ENCODE measurements around the gene RABGAP1L. TPM values are rescaled to one million over a fixed set of nuclear protein-coding genes. Genes with fewer than 3 reads are reported as not detected.

RABGAP1L gene
- total RNA-seq, 4 donors from 2014 or later = 31.7 to 49.7 (median 34.3) TPM

- no peak for DNase-seq (ENCODE audit: low spot score)
These were observed 205.8 kb downstream of the RABGAP1L start for GRCh38 chr1:174364996-174365736.

GRCh38 chr1:174366946-174367345 is 207.6 kb downstream of the RABGAP1L start:
- no peak for ATAC-seq (ENCODE audit: low FRiP score)
- no peak for DNase-seq (ENCODE audit: low spot score)
- no peak for TF ChIP-seq CTCF (IDR thresholded peaks at IDR 0.05)

More at GRCh38 chr1:174364996-174365736, 205.8 kb downstream of the RABGAP1L start:
- no peak for ATAC-seq (ENCODE audit: low FRiP score)
- no peak for TF ChIP-seq CTCF (IDR thresholded peaks at IDR 0.05)

- ATAC-seq (ENCODE audit: low FRiP score) (no peak), DNase-seq (ENCODE audit: low spot score) (no peak)
- TF ChIP-seq CTCF (IDR thresholded peaks at IDR 0.05) = no peak
These were observed 208.6 kb downstream of the RABGAP1L start for GRCh38 chr1:174367892-174368291.

GRCh38 chr1:174376030-174376429 is 216.7 kb downstream of the RABGAP1L start:
- no peak for ATAC-seq (ENCODE audit: low FRiP score)

GRCh38 chr1:174391716-174392115 is 232.4 kb downstream of the RABGAP1L start:
- DNase-seq (ENCODE audit: low spot score) (no peak), ATAC-seq (ENCODE audit: low FRiP score) (no peak)
- TF ChIP-seq CTCF (IDR thresholded peaks at IDR 0.05) = no peak

More at GRCh38 chr1:174376030-174376429, 216.7 kb downstream of the RABGAP1L start:
- TF ChIP-seq CTCF (IDR thresholded peaks at IDR 0.05) = no peak
- no peak for DNase-seq (ENCODE audit: low spot score)

- ATAC-seq (ENCODE audit: low FRiP score) = no peak
- TF ChIP-seq CTCF (IDR thresholded peaks at IDR 0.05) = no peak
- DNase-seq (ENCODE audit: low spot score) = no peak
These were observed 234.6 kb downstream of the RABGAP1L start for GRCh38 chr1:174393885-174394284.

- ATAC-seq (ENCODE audit: low FRiP score) (no peak), DNase-seq (ENCODE audit: low spot score) (no peak)
- TF ChIP-seq CTCF (IDR thresholded peaks at IDR 0.05) = no peak
These were observed 237.9 kb downstream of the RABGAP1L start for GRCh38 chr1:174397261-174397660.
